HFF-Myc (cell line): ENCODE measurements around the gene ZNF524.

Source experiments
- DNase-seq: peaks from one replicate; pipeline ENCODE4 v3.0.0-alpha.2; 2011; ENCODE audit warnings: low read depth; ENCODE audit errors: extremely low read depth
- H3K4me3 ChIP-seq: replicated peaks from 2 replicates; pipeline ENCODE4 v1.5.1; 2011; ENCODE audit warnings: low read depth, mild to moderate bottlenecking, control low read depth, low read length
- CTCF ChIP-seq: IDR thresholded peaks from 2 replicates; pipeline ENCODE4 v1.5.1; 2012; ENCODE audit warnings: mild to moderate bottlenecking, low read depth, low read length, control low read depth; ENCODE audit errors: missing control alignments

The ZNF524 gene

GRCh38 chr19:55590617-55591016 lies 9.5 kb upstream of the ZNF524 start:
- TF ChIP-seq CTCF, result no peak
- DNase-seq, result no peak
- no peak overlapping the region for H3K4me3 ChIP-seq

DNA sequence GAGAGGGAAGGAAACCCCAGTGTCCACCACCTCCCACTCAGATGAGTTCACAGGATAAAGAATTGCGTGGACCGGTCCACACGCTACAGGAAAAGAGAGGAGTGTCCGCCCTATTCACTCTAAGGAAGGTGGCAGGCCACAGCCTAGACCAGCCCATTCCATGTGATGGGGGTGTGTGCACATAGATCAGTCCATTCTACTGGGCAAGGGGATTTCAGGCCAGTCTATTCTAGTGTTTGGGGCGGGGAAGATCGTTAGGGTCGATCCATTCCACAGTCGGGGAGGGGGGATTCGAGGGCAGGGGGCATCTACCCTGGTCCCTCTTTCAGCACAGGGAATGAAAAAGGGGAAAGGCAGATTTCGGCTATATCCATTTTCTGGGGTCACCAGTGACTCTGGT lies 8.5 kb upstream of the ZNF524 start:
- H3K4me3 ChIP-seq, result no peak overlapping the region
- no peak for DNase-seq
- no peak for TF ChIP-seq CTCF

DNA sequence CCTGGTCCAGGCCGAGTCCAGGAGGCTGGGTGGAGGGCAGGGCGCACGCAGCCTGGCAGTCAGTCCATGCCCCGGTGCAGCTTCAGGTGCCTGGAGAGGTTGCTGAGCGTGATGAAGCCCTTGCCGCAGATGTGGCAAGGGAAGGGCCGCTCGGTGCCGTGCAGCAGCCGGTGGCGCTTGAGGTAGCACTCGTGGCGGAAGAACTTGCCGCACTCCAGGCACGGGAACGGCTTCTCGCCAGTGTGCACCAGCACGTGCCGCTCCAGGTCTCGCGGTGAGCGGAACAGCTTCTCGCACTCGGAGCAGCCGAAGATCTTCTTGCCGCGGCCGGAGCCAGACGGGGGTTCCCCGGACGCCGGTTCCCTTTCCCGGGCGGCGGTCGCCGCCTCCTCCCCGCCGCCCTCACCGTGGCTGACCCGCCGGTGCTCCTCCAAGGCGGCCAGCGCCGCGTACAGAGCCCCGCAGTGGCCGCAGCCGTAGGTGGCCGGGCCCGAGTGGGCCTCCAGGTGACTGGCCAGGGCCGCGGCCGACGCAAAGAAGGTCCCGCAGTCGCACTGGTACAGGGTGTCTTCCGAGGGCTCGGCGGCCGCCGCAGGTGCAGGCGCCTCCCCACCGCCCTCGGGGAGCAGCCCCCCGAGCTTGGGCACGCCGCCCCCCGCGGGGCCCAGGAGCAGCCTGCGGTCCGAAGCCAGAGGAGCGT lies 7.5 kb upstream of the ZNF524 start:
- no peak overlapping the region for H3K4me3 ChIP-seq
- TF ChIP-seq CTCF, result no peak
- DNase-seq, result no peak

- TF ChIP-seq CTCF, result no peak
- no peak for DNase-seq
- H3K4me3 ChIP-seq, result no peak overlapping the region
These were observed 6.9 kb upstream of the ZNF524 start for GRCh38 chr19:55593096-55593772.

DNA sequence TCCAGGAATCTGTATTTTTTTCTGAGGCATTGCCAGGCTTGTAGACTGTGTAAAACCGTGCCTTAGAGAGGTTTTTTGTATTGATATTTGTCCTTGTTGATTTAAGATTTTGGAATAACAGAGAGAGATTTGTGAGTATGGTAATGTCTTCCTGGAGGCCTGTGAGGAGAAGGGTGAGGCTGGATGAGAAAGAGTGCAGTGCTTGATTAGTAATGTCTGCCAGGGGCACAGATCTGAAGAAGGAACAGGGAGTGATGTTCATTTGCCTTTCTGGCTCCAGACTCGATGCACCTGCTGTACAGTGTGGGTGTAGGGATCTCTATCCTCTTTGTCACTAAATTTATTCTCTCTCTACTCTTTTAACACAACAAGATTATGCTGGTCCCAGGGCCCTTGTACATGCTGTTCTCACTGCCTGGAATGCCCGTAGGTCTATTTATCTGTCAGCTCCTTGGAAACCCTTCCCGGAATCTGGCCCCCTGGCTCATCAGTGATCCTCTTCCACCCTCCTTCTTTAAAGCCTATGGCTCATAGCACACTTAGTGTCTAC lies 5.0 kb upstream of the ZNF524 start:
- H3K4me3 ChIP-seq, result no peak overlapping the region
- no peak for DNase-seq
- no peak for TF ChIP-seq CTCF

- H3K4me3 ChIP-seq, result no peak overlapping the region
- TF ChIP-seq CTCF, result no peak
- no peak for DNase-seq
These were observed 3.8 kb upstream of the ZNF524 start for GRCh38 chr19:55596304-55596703.
